ENCODE measurements around the gene COQ3. TPM values are rescaled to one million over a fixed set of nuclear protein-coding genes. Genes with fewer than 3 reads are reported as not detected.

COQ3 gene
- total RNA-seq, 1 experiment from 2014 or later = 7.7 TPM

DNA sequence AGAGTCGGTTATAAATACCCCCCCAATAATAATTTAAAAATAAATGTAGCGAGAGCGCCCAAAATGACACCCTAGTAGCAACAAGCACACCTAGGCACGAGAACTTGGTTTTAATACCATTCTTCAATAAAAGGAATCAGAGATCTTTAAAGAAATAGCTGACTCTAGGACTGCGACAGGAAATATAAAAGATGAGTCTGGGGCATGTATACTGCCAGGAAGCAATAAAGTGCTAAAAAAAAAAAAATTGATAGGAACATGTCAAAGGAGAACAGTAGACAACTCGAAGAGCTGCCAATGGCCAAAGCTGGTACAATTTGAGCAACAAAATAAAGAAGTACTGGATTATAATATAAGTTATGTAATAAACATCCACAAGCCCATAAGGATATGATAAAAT lies 28.9 kb upstream of the COQ3 start:
- no TSS peak for BruUV-seq (replicated peaks)
- CTCF ChIA-PET = interaction anchor here (0.9 to 2.0 kb wide), 4 partner anchors 21 to 93 kb away, joined by 4 to 5 read pairs (median 4); no protein-coding TSS in a partner anchor
- intact Hi-C loops (cut with micrococcal nuclease) = loop anchor here (10.0 kb wide), 1 partner anchor 478 kb away; the partner anchor contains the start of gene FBXL4

DNA sequence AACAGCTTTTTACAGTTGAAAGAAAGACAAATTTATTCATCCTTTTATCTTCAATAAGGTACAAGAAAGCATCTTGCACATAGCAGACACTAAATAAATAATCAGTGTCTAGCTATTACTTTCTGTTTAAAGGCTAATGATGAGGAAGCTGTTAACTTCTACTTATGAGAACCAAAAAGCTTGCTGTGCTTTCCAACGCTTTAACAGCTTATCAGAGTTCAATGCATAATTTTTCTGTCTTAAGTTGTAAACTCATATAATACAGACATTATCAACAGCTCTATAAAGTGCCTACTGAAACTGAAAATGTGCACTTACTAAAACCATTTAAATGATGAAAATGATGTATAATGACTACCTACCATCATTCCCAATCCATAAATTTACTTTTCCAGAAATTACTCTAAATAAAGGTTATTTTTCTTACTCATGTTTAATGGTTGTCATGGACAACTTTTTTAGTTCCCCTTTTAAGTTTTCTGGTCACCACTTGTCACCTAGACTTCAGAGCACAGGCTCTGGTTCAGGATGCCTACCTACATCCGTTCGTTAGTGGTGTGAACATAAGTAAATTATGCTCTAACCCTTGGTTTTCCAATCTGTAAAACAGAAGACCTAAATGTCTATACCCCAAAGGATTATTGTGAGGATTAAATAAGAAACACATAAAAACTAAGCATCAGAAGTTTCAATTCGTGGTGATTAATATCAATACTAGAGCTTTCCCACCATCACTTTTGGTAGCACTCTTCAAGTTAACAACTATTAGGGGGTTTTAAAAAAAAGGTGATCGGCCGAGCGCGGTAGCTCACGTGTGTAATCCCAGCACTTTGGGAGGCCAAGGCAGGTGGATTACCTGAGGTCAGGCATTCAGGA lies 23.1 kb upstream of the COQ3 start:
- no peak for TF ChIP-seq CTCF (IDR thresholded peaks at IDR 0.05; ENCODE audit: unreplicated experiment)
- intact Hi-C loops (cut with micrococcal nuclease) = no loop called here
- peaks cover 27% of the 10 kb centered on the region for H3K4me1 Mint-ChIP-seq (ENCODE audit: insufficient read depth, unreplicated experiment)
- no peak overlapping the region for H3K27ac Mint-ChIP-seq (ENCODE audit: low read depth, unreplicated experiment)
- CTCF ChIA-PET = interaction anchor here (1.1 to 2.2 kb wide), 5 partner anchors 12 to 87 kb away, joined by 3 to 7 read pairs (median 4); no protein-coding TSS in a partner anchor
- DNase-seq (ENCODE audit: unreplicated experiment) = no peak
- peaks cover 34% of the 10 kb centered on the region for H3K36me3 Mint-ChIP-seq (ENCODE audit: insufficient read depth, unreplicated experiment)
- no peaks in the 10 kb centered on the region for H3K9me3 Mint-ChIP-seq (ENCODE audit: unreplicated experiment)
- H3K27me3 Mint-ChIP-seq (ENCODE audit: insufficient read depth, unreplicated experiment) = no peaks in the 10 kb centered on the region
- no TSS peak for BruUV-seq (replicated peaks)
- POLR2A ChIA-PET = interaction anchor here (0.8 to 1.2 kb wide), 3 partner anchors 7 to 22 kb away, joined by 3 to 4 read pairs (median 3); no protein-coding TSS in a partner anchor
- H3K4me3 Mint-ChIP-seq (ENCODE audit: unreplicated experiment) = no peak overlapping the region

More for the DNA sequence above, 28.9 kb upstream of the COQ3 start:
- peaks cover 45% of the 10 kb centered on the region for H3K4me1 Mint-ChIP-seq (ENCODE audit: insufficient read depth, unreplicated experiment)
- no peak for DNase-seq (ENCODE audit: unreplicated experiment)
- H3K4me3 Mint-ChIP-seq (ENCODE audit: unreplicated experiment) = peak overlapping the region; percentile 88
- H3K27me3 Mint-ChIP-seq (ENCODE audit: insufficient read depth, unreplicated experiment) = no peaks in the 10 kb centered on the region
- H3K27ac Mint-ChIP-seq (ENCODE audit: low read depth, unreplicated experiment) = no peak overlapping the region
- POLR2A ChIA-PET = interaction anchor here (0.6 to 2.2 kb wide), 2 partner anchors 73 to 90 kb away, joined by 3 to 7 read pairs; partner anchors contain the start of gene FAXC
- no peak for TF ChIP-seq CTCF (IDR thresholded peaks at IDR 0.05; ENCODE audit: unreplicated experiment)
- H3K36me3 Mint-ChIP-seq (ENCODE audit: insufficient read depth, unreplicated experiment) = peaks cover 35% of the 10 kb centered on the region
- H3K9me3 Mint-ChIP-seq (ENCODE audit: unreplicated experiment) = no peaks in the 10 kb centered on the region

DNA sequence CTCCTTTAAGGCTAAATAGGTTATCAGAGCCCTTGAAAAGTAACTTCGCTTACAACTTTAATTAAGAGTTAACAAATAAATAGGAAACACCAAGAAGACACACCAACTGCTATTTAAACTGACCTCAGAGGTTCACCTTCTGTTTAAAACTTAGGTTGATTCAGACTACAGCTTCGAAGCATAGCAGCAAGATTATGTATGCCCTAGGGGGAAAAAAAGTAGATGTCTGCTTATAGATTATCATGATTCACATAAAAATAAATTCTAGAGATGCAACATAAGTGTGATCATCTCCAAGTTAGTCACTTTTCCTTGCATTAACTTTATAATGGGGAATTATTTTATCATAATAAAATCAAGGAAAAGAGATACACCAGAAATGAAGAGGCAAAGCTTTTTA lies 22.2 kb upstream of the COQ3 start:
- Mint-ChIP-seq H3K27me3 (ENCODE audit: insufficient read depth, unreplicated experiment) (no peaks in the 10 kb centered on the region), H3K27ac (ENCODE audit: low read depth, unreplicated experiment) (no peak overlapping the region), H3K4me3 (ENCODE audit: unreplicated experiment) (no peak overlapping the region), H3K36me3 (ENCODE audit: insufficient read depth, unreplicated experiment) (peaks cover 34% of the 10 kb centered on the region), H3K9me3 (ENCODE audit: unreplicated experiment) (no peaks in the 10 kb centered on the region), H3K4me1 (ENCODE audit: insufficient read depth, unreplicated experiment) (peaks cover 23% of the 10 kb centered on the region)
- DNase-seq (ENCODE audit: unreplicated experiment) = no peak
- ChIA-PET CTCF (interaction anchor here (1.5 to 2.2 kb wide), 2 partner anchors 20 to 84 kb away, joined by 4 to 6 read pairs; no protein-coding TSS in a partner anchor), POLR2A (interaction anchor here (0.8 to 1.2 kb wide), 3 partner anchors 8 to 21 kb away, joined by 3 to 4 read pairs (median 3); no protein-coding TSS in a partner anchor)
- intact Hi-C loops (cut with micrococcal nuclease) = no loop called here
- BruUV-seq (replicated peaks) = no TSS peak
- no peak for TF ChIP-seq CTCF (IDR thresholded peaks at IDR 0.05; ENCODE audit: unreplicated experiment)

GRCh38 chr6:99415446-99415845 lies 21.5 kb upstream of the COQ3 start:
- H3K27ac Mint-ChIP-seq (ENCODE audit: low read depth, unreplicated experiment) = no peak overlapping the region
- peaks cover 40% of the 10 kb centered on the region for H3K36me3 Mint-ChIP-seq (ENCODE audit: insufficient read depth, unreplicated experiment)

More at GRCh38 chr6:99415446-99415845, 21.5 kb upstream of the COQ3 start:
- CTCF ChIA-PET = interaction anchor here (0.6 to 1.1 kb wide), 3 partner anchors 11 to 398 kb away, joined by 3 to 4 read pairs (median 3); no protein-coding TSS in a partner anchor
- DNase-seq (ENCODE audit: unreplicated experiment) = no peak
- POLR2A ChIA-PET = interaction anchor here (1.5 to 1.7 kb wide), 2 partner anchors 9 to 22 kb away, joined by 9 read pairs; partner anchors contain the start of gene COQ3
- BruUV-seq (replicated peaks) = no TSS peak
- intact Hi-C loops (cut with micrococcal nuclease) = no loop called here
- no peaks in the 10 kb centered on the region for H3K9me3 Mint-ChIP-seq (ENCODE audit: unreplicated experiment)
- no peaks in the 10 kb centered on the region for H3K27me3 Mint-ChIP-seq (ENCODE audit: insufficient read depth, unreplicated experiment)
- no peak overlapping the region for H3K4me3 Mint-ChIP-seq (ENCODE audit: unreplicated experiment)
- no peak for TF ChIP-seq CTCF (IDR thresholded peaks at IDR 0.05; ENCODE audit: unreplicated experiment)
- H3K4me1 Mint-ChIP-seq (ENCODE audit: insufficient read depth, unreplicated experiment) = peaks cover 19% of the 10 kb centered on the region

All from MCF 10A (cell line).